ENCODE results near the gene SLC7A1. TPM values are rescaled to one million over a fixed set of nuclear protein-coding genes. Genes with fewer than 3 reads are reported as not detected.

Gene SLC7A1
- polyA plus RNA-seq, 3 donors, result 0.89 to 2.2 (median 0.92) TPM

DNA sequence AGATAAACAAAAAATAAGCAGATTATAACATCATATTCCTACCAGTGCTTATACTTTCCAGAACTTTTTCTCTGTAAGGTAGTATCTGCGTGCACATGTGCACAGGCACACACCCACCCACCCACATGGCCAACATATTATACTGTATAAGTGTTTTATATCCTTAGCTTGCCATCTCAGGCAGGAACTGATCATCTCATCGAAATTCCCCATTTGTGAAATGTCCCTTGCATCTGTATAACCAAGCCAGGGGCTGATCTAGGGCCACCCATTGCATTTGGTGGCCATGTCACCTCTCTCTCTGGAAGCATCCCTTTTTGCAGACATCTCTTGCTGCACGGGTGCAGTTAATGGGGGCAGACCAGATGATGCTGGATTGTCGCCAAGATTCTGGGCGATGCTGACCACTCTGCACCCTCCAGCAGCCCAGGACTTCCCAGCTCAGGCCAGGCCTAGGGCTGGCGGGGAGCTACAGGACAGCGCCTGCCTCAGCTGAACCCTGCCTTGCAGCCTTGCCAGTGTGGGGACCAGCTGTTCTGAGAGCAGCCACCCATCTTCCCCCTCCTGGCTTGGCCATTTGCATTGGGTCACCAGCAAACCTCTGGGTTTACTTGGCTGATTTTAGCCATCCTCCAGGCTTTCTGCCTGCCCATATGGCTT lies 95.9 kb downstream of the SLC7A1 start:
- Histone ChIP-seq H3K9ac (ENCODE audit: insufficient read depth, low read length, poor library complexity, severe bottlenecking) (no peak overlapping the region), H3K4me3 (replicated peaks in 1 of 3; ENCODE audit: low read depth in 2 of 3, low read length in 3 of 3) (no peak overlapping the region), H3K79me2 (ENCODE audit: insufficient read depth, low read length) (no peaks in the 10 kb centered on the region), H3K36me3 (replicated peaks in 1 of 2; ENCODE audit: control insufficient read depth in 1 of 2, insufficient read depth in 2 of 2, low read length in 2 of 2) (no peaks in the 10 kb centered on the region), H3K27me3 (ENCODE audit: control insufficient read depth in 2 of 2, insufficient read depth in 2 of 2, low read length in 2 of 2) (no peaks in the 10 kb centered on the region), H3K27ac (ENCODE audit: low read depth in 1 of 2, low read length in 2 of 2) (no peak overlapping the region), H2AFZ (ENCODE audit: insufficient read depth, low read depth, low read length, poor library complexity, severe bottlenecking) (no peak overlapping the region), H3K9me3 (replicated peaks in 1 of 2; ENCODE audit: control insufficient read depth in 1 of 2, insufficient read depth in 1 of 2, low read length in 2 of 2) (no peaks in the 10 kb centered on the region), H3K4me2 (replicated peaks; ENCODE audit: extremely low read depth, low read length, poor library complexity, severe bottlenecking) (no peak overlapping the region), H4K20me1 (ENCODE audit: insufficient read depth, low read length) (no peaks in the 10 kb centered on the region), H3K4me1 (ENCODE audit: control insufficient read depth in 1 of 2, insufficient read depth in 2 of 2, low read length in 2 of 2) (peaks cover 29 to 34% of the 10 kb centered on the region in 2 donors)
- H3K27me3 Mint-ChIP-seq (ENCODE audit: low read depth in 3 of 3), result peaks cover 11 to 19% (median 13%) of the 10 kb centered on the region in 3 donors
- WGBS (ENCODE audit: insufficient coverage), result 86% methylated on average over 6 of the region's 7 CpGs
- H3K36me3 Mint-ChIP-seq, result no peaks in the 10 kb centered on the region
- H3K9me3 Mint-ChIP-seq, result no peaks in the 10 kb centered on the region
- intact Hi-C loops (cut with micrococcal nuclease), result loop anchor here (10.0 kb wide), 2 partner anchors 345 to 895 kb away; no protein-coding TSS in a partner anchor
- H3K4me3 Mint-ChIP-seq, result no peak overlapping the region
- peaks cover 31% of the 10 kb centered on the region for H3K4me1 Mint-ChIP-seq
- DNase-seq, result no peak
- TF ChIP-seq, protein P1, sequence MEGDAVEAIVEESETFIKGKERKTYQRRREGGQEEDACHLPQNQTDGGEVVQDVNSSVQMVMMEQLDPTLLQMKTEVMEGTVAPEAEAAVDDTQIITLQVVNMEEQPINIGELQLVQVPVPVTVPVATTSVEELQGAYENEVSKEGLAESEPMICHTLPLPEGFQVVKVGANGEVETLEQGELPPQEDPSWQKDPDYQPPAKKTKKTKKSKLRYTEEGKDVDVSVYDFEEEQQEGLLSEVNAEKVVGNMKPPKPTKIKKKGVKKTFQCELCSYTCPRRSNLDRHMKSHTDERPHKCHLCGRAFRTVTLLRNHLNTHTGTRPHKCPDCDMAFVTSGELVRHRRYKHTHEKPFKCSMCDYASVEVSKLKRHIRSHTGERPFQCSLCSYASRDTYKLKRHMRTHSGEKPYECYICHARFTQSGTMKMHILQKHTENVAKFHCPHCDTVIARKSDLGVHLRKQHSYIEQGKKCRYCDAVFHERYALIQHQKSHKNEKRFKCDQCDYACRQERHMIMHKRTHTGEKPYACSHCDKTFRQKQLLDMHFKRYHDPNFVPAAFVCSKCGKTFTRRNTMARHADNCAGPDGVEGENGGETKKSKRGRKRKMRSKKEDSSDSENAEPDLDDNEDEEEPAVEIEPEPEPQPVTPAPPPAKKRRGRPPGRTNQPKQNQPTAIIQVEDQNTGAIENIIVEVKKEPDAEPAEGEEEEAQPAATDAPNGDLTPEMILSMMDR (IDR thresholded peaks at IDR 0.05), result no peak
- no peak overlapping the region for H3K27ac Mint-ChIP-seq

DNA sequence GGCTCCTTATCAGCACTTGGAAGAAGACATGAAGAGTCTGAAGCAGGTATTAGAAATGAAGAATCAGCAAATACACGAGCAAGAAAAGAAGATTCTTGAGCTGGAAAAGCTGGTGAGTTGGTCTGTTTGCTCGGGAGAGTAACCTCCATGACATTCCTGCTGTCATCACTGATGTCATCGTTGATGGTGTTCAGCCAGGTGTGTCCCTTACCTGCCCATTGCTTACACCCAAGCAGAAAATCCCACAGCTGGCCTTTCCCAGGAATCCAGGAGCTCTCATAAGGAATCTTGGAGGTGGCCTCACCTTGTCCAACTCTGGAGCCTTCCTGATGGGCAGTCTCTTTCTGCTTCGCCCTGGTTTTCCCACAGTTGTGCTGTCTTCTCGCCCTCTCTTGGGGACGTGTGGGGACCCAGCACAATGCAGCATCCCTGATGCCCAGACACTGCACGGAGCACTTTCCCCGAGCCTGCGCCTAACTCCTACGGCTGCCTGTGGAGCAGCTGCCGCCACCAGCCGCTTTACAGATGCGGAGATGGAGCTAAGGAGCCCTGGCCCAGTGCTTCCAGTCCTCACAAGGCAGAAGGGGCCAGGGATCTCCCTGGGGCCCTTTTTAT lies 97.0 kb downstream of the SLC7A1 start:
- Mint-ChIP-seq H3K27me3 (ENCODE audit: low read depth in 3 of 3) (peaks cover 8 to 13% (median 12%) of the 10 kb centered on the region in 3 donors), H3K4me1 (peaks cover 37% of the 10 kb centered on the region), H3K27ac (no peak overlapping the region), H3K36me3 (no peaks in the 10 kb centered on the region), H3K4me3 (no peak overlapping the region), H3K9me3 (no peaks in the 10 kb centered on the region)
- Histone ChIP-seq H3K27ac (ENCODE audit: low read depth in 1 of 2, low read length in 2 of 2) (no peak overlapping the region), H3K9ac (ENCODE audit: insufficient read depth, low read length, poor library complexity, severe bottlenecking) (no peak overlapping the region), H3K4me3 (replicated peaks in 1 of 3; ENCODE audit: low read depth in 2 of 3, low read length in 3 of 3) (no peak overlapping the region), H3K4me2 (replicated peaks; ENCODE audit: extremely low read depth, low read length, poor library complexity, severe bottlenecking) (no peak overlapping the region), H3K36me3 (replicated peaks in 1 of 2; ENCODE audit: control insufficient read depth in 1 of 2, insufficient read depth in 2 of 2, low read length in 2 of 2) (no peaks in the 10 kb centered on the region), H2AFZ (ENCODE audit: insufficient read depth, low read depth, low read length, poor library complexity, severe bottlenecking) (no peak overlapping the region), H4K20me1 (ENCODE audit: insufficient read depth, low read length) (no peaks in the 10 kb centered on the region), H3K27me3 (ENCODE audit: control insufficient read depth in 2 of 2, insufficient read depth in 2 of 2, low read length in 2 of 2) (no peaks in the 10 kb centered on the region), H3K79me2 (ENCODE audit: insufficient read depth, low read length) (no peaks in the 10 kb centered on the region), H3K4me1 (ENCODE audit: control insufficient read depth in 1 of 2, insufficient read depth in 2 of 2, low read length in 2 of 2) (peaks cover 35 to 39% of the 10 kb centered on the region in 2 donors), H3K9me3 (replicated peaks in 1 of 2; ENCODE audit: control insufficient read depth in 1 of 2, insufficient read depth in 1 of 2, low read length in 2 of 2) (no peaks in the 10 kb centered on the region)
- intact Hi-C loops (cut with micrococcal nuclease), result loop anchor here in 1 of 2 donors (10.0 kb wide), 1 partner anchor 896 kb away; no protein-coding TSS in a partner anchor
- DNase-seq, result no peak
- WGBS (ENCODE audit: insufficient coverage), result 97% methylated on average over 12 of the region's 13 CpGs
- TF ChIP-seq, protein P1 (IDR thresholded peaks at IDR 0.05), result no peak

Data from CD14-positive monocyte (primary cell).